SW480 (cell line): ENCODE results near the gene CDT1.

ENCODE experiments used
- DNase-seq: peaks from one replicate; pipeline ENCODE4 v3.0.0-alpha.2; 2016; ENCODE audit warnings: low spot score

The CDT1 gene

GRCh38 chr16:88805340-88805715 is 1.7 kb downstream of the CDT1 start:
- DNase-seq, result no peak

- DNase-seq, result no peak
Measured at GRCh38 chr16:88805887-88806393, 2.4 kb downstream of the CDT1 start.

GRCh38 chr16:88806491-88807111 is 3.0 kb downstream of the CDT1 start:
- no peak for DNase-seq

GRCh38 chr16:88807142-88807625 is 3.6 kb downstream of the CDT1 start:
- DNase-seq, result no peak

- no peak for DNase-seq
Measured at GRCh38 chr16:88807626-88808453, 4.3 kb downstream of the CDT1 start.

- no peak for DNase-seq
Measured at GRCh38 chr16:88809068-88809675, 5.6 kb downstream of the CDT1 start.

GRCh38 chr16:88809676-88810165 is 6.1 kb downstream of the CDT1 start:
- DNase-seq, result no peak

GRCh38 chr16:88810166-88810911 is 6.8 kb downstream of the CDT1 start:
- no peak for DNase-seq

- DNase-seq, result peak; percentile 75
Measured at GRCh38 chr16:88810912-88811768, 7.6 kb downstream of the CDT1 start.

- DNase-seq, result peak; percentile 94
Measured at GRCh38 chr16:88811769-88812512, 8.4 kb downstream of the CDT1 start, which contains the start of gene APRT. Gene APRT (minus strand): TSS chr16:88811928. CDS start chr16:88811899, 29 bp downstream.

- DNase-seq, result no peak
Measured at GRCh38 chr16:88812513-88813268, 9.1 kb downstream of the CDT1 start.

- no peak for DNase-seq
Measured at GRCh38 chr16:88813269-88814143, 9.9 kb downstream of the CDT1 start.

- no peak for DNase-seq
Measured at GRCh38 chr16:88814144-88814502, 10.5 kb downstream of the CDT1 start.

- DNase-seq, result no peak
Measured at GRCh38 chr16:88815227-88815626, 11.6 kb downstream of the CDT1 start.

GRCh38 chr16:88815901-88816589 is 12.5 kb downstream of the CDT1 start:
- DNase-seq, result peak; percentile 40

- DNase-seq, result no peak
Measured at GRCh38 chr16:88816736-88817535, 13.3 kb downstream of the CDT1 start.
